Measurements from ENCODE around the gene DMWD. TPM values are rescaled to one million over a fixed set of nuclear protein-coding genes. Genes with fewer than 3 reads are reported as not detected.

The DMWD gene
- total RNA-seq, 1 experiment from 2014 or later: 57.5 TPM

DNA sequence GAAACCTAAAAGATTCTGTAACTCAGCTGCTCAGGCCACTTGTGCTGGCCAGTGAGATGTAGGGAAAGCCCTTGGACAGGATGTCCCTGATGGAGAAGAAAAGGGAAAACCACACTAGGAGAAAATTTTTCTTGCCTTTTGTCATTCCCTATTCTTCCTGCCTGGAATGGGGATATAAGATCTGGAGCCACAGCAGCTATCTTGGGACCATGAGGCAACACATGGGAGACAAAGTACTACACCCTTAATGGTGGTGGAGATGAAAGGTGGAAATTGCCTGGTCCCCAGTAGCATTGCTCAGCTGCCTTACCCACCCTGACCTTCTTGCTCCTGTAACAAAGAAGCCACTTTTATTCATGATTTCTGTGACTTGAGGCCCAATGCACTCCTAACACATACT is 13.1 kb upstream of the DMWD start:
- CTCF ChIA-PET: interaction anchor here (0.6 to 1.4 kb wide), 4 partner anchors 9 to 35 kb away, joined by 3 to 8 read pairs (median 3); no protein-coding TSS in a partner anchor
- H3K9me3 Mint-ChIP-seq (ENCODE audit: unreplicated experiment): no peaks in the 10 kb centered on the region
- POLR2A ChIA-PET: interaction anchor here (1.1 to 1.9 kb wide), 2 partner anchors 13 to 19 kb away, joined by 3 to 9 read pairs; partner anchors contain the start of gene DMWD

DNA sequence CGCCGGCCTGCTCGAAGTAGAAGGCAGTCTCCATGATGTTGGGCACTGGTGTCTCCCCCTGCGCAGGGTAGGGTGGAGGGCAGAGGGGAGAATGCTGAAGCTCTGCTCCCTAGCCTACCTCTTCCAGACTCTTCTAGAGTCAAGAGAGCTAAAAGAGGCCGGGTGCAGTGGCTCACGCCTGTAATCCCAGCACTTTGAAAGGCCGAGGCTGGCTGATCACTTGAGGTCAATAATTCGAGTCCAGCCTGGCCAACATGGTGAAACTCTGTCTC is 12.2 kb upstream of the DMWD start:
- Mint-ChIP-seq H3K9me3 (ENCODE audit: unreplicated experiment) (no peaks in the 10 kb centered on the region), H3K36me3 (ENCODE audit: insufficient read depth, unreplicated experiment) (peaks cover 6% of the 10 kb centered on the region), H3K27ac (ENCODE audit: low read depth, unreplicated experiment) (no peak overlapping the region), H3K4me1 (ENCODE audit: insufficient read depth, unreplicated experiment) (peaks cover 18% of the 10 kb centered on the region), H3K4me3 (ENCODE audit: unreplicated experiment) (no peak overlapping the region), H3K27me3 (ENCODE audit: insufficient read depth, unreplicated experiment) (no peaks in the 10 kb centered on the region)
- DNase-seq (ENCODE audit: unreplicated experiment): no peak
- intact Hi-C loops (cut with micrococcal nuclease): no loop called here
- TF ChIP-seq, protein P1, sequence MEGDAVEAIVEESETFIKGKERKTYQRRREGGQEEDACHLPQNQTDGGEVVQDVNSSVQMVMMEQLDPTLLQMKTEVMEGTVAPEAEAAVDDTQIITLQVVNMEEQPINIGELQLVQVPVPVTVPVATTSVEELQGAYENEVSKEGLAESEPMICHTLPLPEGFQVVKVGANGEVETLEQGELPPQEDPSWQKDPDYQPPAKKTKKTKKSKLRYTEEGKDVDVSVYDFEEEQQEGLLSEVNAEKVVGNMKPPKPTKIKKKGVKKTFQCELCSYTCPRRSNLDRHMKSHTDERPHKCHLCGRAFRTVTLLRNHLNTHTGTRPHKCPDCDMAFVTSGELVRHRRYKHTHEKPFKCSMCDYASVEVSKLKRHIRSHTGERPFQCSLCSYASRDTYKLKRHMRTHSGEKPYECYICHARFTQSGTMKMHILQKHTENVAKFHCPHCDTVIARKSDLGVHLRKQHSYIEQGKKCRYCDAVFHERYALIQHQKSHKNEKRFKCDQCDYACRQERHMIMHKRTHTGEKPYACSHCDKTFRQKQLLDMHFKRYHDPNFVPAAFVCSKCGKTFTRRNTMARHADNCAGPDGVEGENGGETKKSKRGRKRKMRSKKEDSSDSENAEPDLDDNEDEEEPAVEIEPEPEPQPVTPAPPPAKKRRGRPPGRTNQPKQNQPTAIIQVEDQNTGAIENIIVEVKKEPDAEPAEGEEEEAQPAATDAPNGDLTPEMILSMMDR (IDR thresholded peaks at IDR 0.05; ENCODE audit: unreplicated experiment): no peak
- BruUV-seq (replicated peaks): no TSS peak
- POLR2A ChIA-PET: interaction anchor here (0.5 to 1.9 kb wide), 4 partner anchors 12 to 36 kb away, joined by 3 to 9 read pairs (median 3); partner anchors contain the start of genes DMWD and SIX5
- CTCF ChIA-PET: interaction anchor here (0.6 to 1.4 kb wide), 4 partner anchors 10 to 34 kb away, joined by 3 to 8 read pairs (median 3); no protein-coding TSS in a partner anchor

More for the DNA sequence above, 13.1 kb upstream of the DMWD start:
- no peak overlapping the region for H3K27ac Mint-ChIP-seq (ENCODE audit: low read depth, unreplicated experiment)
- H3K36me3 Mint-ChIP-seq (ENCODE audit: insufficient read depth, unreplicated experiment): peaks cover 6% of the 10 kb centered on the region
- no peak for DNase-seq (ENCODE audit: unreplicated experiment)
- intact Hi-C loops (cut with micrococcal nuclease): no loop called here
- H3K4me3 Mint-ChIP-seq (ENCODE audit: unreplicated experiment): no peak overlapping the region
- no TSS peak for BruUV-seq (replicated peaks)
- no peaks in the 10 kb centered on the region for H3K27me3 Mint-ChIP-seq (ENCODE audit: insufficient read depth, unreplicated experiment)
- H3K4me1 Mint-ChIP-seq (ENCODE audit: insufficient read depth, unreplicated experiment): peaks cover 23% of the 10 kb centered on the region
- TF ChIP-seq, protein P1 (IDR thresholded peaks at IDR 0.05; ENCODE audit: unreplicated experiment): no peak

DNA sequence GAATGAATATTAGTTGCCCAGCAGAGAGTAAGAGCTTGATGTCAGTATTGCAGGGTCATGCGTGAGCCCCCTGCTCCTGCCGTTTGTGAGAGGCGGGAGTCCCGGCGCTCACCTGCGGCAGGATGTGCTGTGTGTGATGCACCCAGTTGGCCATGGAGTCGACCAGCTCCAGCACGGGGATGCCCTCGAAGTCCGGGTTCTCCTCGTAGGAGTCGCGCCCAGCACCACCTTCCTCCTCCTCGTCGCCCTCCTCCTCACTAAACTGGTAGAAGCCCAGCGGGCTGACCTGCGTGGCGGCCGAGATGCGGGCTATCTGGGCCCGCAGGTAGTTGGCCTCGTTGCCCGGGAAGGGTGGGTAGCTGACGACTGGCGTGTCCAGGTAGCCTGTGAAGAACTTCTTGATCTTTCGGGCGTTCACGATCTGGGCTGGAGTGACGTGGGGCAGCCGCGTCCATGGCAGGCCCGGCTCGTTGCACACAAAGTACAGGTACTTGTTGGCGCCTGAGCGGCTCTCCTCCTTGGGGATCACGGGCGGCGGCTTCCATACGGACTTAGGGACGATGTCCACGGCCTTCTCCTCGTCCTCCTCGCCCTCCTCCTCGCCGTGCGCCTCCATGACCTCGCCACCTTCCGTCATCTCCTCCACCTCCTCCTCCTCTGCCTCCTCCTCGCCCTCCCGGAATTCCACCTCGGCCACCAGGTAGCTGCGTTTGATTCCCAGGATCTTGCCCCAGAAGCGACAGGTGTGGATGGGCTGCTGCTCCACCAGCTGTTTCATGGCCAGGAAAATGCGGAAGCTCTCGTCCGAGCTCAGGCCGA is 11.7 kb upstream of the DMWD start:
- Mint-ChIP-seq H3K9me3 (ENCODE audit: unreplicated experiment) (no peaks in the 10 kb centered on the region), H3K27me3 (ENCODE audit: insufficient read depth, unreplicated experiment) (no peaks in the 10 kb centered on the region), H3K27ac (ENCODE audit: low read depth, unreplicated experiment) (no peak overlapping the region), H3K4me1 (ENCODE audit: insufficient read depth, unreplicated experiment) (peaks cover 13% of the 10 kb centered on the region), H3K36me3 (ENCODE audit: insufficient read depth, unreplicated experiment) (peaks cover 6% of the 10 kb centered on the region), H3K4me3 (ENCODE audit: unreplicated experiment) (no peak overlapping the region)
- intact Hi-C loops (cut with micrococcal nuclease): no loop called here
- TF ChIP-seq, protein P1 (IDR thresholded peaks at IDR 0.05; ENCODE audit: unreplicated experiment): no peak
- no peak for DNase-seq (ENCODE audit: unreplicated experiment)
- POLR2A ChIA-PET: interaction anchor here (0.6 to 1.9 kb wide), 3 partner anchors 12 to 35 kb away, joined by 3 to 9 read pairs (median 3); partner anchors contain the start of genes DMWD and SIX5
- CTCF ChIA-PET: interaction anchor here (0.6 to 1.4 kb wide), 6 partner anchors 10 to 1267 kb away, joined by 3 to 8 read pairs (median 3); no protein-coding TSS in a partner anchor
- no TSS peak for BruUV-seq (replicated peaks)

DNA sequence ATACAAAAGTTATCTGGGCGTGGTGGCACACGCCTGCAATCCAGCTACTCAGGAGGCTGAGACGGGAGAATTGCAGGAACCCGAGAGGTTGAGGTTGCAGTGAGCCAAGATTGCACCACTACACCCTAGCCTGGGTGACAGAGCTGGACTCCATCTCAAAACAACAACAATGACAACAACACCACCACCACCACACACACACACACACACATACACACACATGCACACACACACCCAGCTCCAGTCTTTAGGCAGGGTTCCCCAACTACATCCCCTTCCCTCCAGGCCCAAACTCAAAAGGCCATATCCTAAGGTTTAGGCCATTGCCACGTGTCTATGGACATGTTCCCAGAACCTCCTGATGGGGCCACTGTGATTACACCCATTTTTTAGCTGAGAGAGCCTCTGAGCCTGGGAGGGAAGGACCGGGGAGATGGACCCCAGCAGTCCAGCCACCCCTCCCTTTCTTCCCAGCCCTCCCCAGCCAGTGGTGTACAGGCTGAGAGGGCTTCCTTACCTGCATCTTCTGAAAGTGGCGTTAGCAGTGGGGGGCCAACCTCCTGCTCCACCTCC is 9.0 kb upstream of the DMWD start:
- no peaks in the 10 kb centered on the region for H3K27me3 Mint-ChIP-seq (ENCODE audit: insufficient read depth, unreplicated experiment)
- H3K4me1 Mint-ChIP-seq (ENCODE audit: insufficient read depth, unreplicated experiment): peaks cover 9% of the 10 kb centered on the region
- TF ChIP-seq, protein P1 (IDR thresholded peaks at IDR 0.05; ENCODE audit: unreplicated experiment): no peak
- H3K9me3 Mint-ChIP-seq (ENCODE audit: unreplicated experiment): no peaks in the 10 kb centered on the region
- H3K27ac Mint-ChIP-seq (ENCODE audit: low read depth, unreplicated experiment): no peak overlapping the region
- DNase-seq (ENCODE audit: unreplicated experiment): no peak
- peaks cover 6% of the 10 kb centered on the region for H3K36me3 Mint-ChIP-seq (ENCODE audit: insufficient read depth, unreplicated experiment)
- POLR2A ChIA-PET: interaction anchor here (0.6 to 1.3 kb wide), 3 partner anchors 32 to 85 kb away, joined by 3 to 4 read pairs (median 3); no protein-coding TSS in a partner anchor
- CTCF ChIA-PET: interaction anchor here (0.8 to 2.1 kb wide), 5 partner anchors 16 to 32 kb away, joined by 3 to 5 read pairs (median 4); partner anchors contain the start of gene SIX5
- intact Hi-C loops (cut with micrococcal nuclease): no loop called here
- no peak overlapping the region for H3K4me3 Mint-ChIP-seq (ENCODE audit: unreplicated experiment)
- no TSS peak for BruUV-seq (replicated peaks)
